Naive thymus-derived CD4-positive, alpha-beta T cell (primary cell): ENCODE results near the gene PRSS33. TPM values are rescaled to one million over a fixed set of nuclear protein-coding genes. Genes with fewer than 3 reads are reported as not detected.
A peak's percentile ranks its signal among the peaks of the same experiment; 100 is the strongest.

ENCODE experiments used
- ATAC-seq: fragments of 150-1000 bp; cut with Tn5 transposase; 2 replicates; pipeline ENCODE4 v1.10.0; 2021; ENCODE audit warnings: mild to moderate bottlenecking, moderate library complexity
- CTCF ChIA-PET: fragments of 350-600 bp; sonication (Branson Sonifier 250); formaldehyde crosslinking; loops from one replicate; lab custom pipeline; 2021; ENCODE audit warnings: antibody characterized with exemption; lab: Charles Lee
- POLR2A ChIA-PET: fragments of 350-600 bp; sonication (Branson Sonifier 250); formaldehyde crosslinking; loops from one replicate; lab custom pipeline; 2021; ENCODE audit warnings: antibody characterized with exemption, inconsistent platforms; lab: Charles Lee
- DNase-seq, 9 donors: peaks; one replicate each; pipeline versions ENCODE4 v3.0.0 to v3.0.0-alpha.2; 2020 to 2022; ENCODE audit warnings: mixed read lengths in 1 of 9
- H3K27ac ChIP-seq: one replicate; pipeline ENCODE4 v1.7.0; 2013; ENCODE audit warnings: mild to moderate bottlenecking, low read depth, low read length, moderate library complexity
- H3K27me3 ChIP-seq, 2 donors: one replicate each; pipeline ENCODE4 v1.7.0; 2013; ENCODE audit warnings: low read length in 2 of 2, mild to moderate bottlenecking in 2 of 2, moderate library complexity in 2 of 2; ENCODE audit not compliant: control insufficient read depth in 2 of 2, insufficient read depth in 2 of 2
- H3K36me3 ChIP-seq, 3 experiments: 1 replicate in 2 of 3; 2 replicates in 1 of 3; pipeline ENCODE4 v1.7.0; 2013; ENCODE audit warnings: low read length in 3 of 3, mild to moderate bottlenecking in 3 of 3, moderate library complexity in 1 of 3; ENCODE audit not compliant: insufficient read depth in 3 of 3, control insufficient read depth in 2 of 3
- H3K4me1 ChIP-seq, 2 donors: one replicate each; pipeline ENCODE4 v1.7.0; 2013; ENCODE audit warnings: low read length in 2 of 2, mild to moderate bottlenecking in 2 of 2, moderate library complexity in 1 of 2; ENCODE audit not compliant: control insufficient read depth in 2 of 2, insufficient read depth in 2 of 2
- H3K4me3 ChIP-seq: 2 replicates; pipeline ENCODE4 v1.7.0; 2013; ENCODE audit warnings: mild to moderate bottlenecking, low read length
- H3K9me3 ChIP-seq, 3 experiments: 1 replicate in 2 of 3; 2 replicates in 1 of 3; pipeline ENCODE4 v1.7.0; 2013; ENCODE audit warnings: low read length in 3 of 3; ENCODE audit not compliant: control insufficient read depth in 2 of 3
- H3K27ac Mint-ChIP-seq, 9 donors: one replicate each; pipeline ENCODE4 v1.8.0; 2020 to 2022; ENCODE audit warnings: mixed read lengths in 9 of 9, mild to moderate bottlenecking in 8 of 9, moderate library complexity in 5 of 9, inconsistent platforms in 2 of 9
- H3K27me3 Mint-ChIP-seq, 5 donors: one replicate each; pipeline ENCODE4 v1.8.0; 2021 to 2022; ENCODE audit warnings: mixed read lengths in 5 of 5, mild to moderate bottlenecking in 1 of 5
- H3K36me3 Mint-ChIP-seq, 5 donors: one replicate each; pipeline ENCODE4 v1.8.0; 2020 to 2022; ENCODE audit warnings: mixed read lengths in 5 of 5, mild to moderate bottlenecking in 3 of 5, inconsistent platforms in 1 of 5
- H3K4me1 Mint-ChIP-seq, 7 donors: one replicate each; pipeline ENCODE4 v1.8.0; 2020 to 2022; ENCODE audit warnings: mixed read lengths in 7 of 7, mild to moderate bottlenecking in 3 of 7, inconsistent platforms in 1 of 7
- H3K4me3 Mint-ChIP-seq, 10 donors: one replicate each; pipeline ENCODE4 v1.8.0; 2020 to 2022; ENCODE audit warnings: mild to moderate bottlenecking in 10 of 10, mixed read lengths in 10 of 10, moderate library complexity in 6 of 10, inconsistent platforms in 2 of 10
- H3K9me3 Mint-ChIP-seq, 11 donors: one replicate each; pipeline ENCODE4 v1.8.0; 2020 to 2022; ENCODE audit warnings: mixed read lengths in 11 of 11, mild to moderate bottlenecking in 4 of 11, inconsistent platforms in 1 of 11, moderate library complexity in 1 of 11
- intact Hi-C, 2 donors: fragments of 100-400 bp; cut with micrococcal nuclease; formaldehyde crosslinking; loops; one replicate each; pipeline ENCODE4 v1.15.1; 2023
- polyA plus RNA-seq, 2 donors: library from polyadenylated mRNA; unstranded; fragments of 300-500 nt; fragmentation: Illumina TruSeq; gene quantifications; one replicate each; pipeline ENCODE4 v1.2.3, GENCODE V29; 2021
- total RNA-seq, 6 experiments: library from RNA in 5 of 6; stranded (reverse) in 5 of 6; gene quantifications; 1 replicate in 5 of 6; 2 replicates in 1 of 6; pipeline ENCODE4 v1.2.3 and lab custom pipeline; 2021 to 2026

PRSS33 gene
- total and polyA plus RNA-seq, 7 experiments from 2014 or later: 0.19 TPM; not detected in 6

GRCh38 chr16:2784358-2785100 lies 2.8 kb downstream of the PRSS33 start:
- ATAC-seq (no peak), DNase-seq (peak in 1 of 9 donors; percentile 4)
- H3K36me3 Mint-ChIP-seq: no peaks in the 10 kb centered on the region
- peak overlapping the region; percentile 50 for H3K27ac ChIP-seq
- no peaks in the 10 kb centered on the region for H3K9me3 Mint-ChIP-seq
- H3K4me1 Mint-ChIP-seq: peaks cover 0 to 16% (median 7%) of the 10 kb centered on the region in 7 donors
- H3K4me3 ChIP-seq: peak overlapping the region; percentile 64
- no peaks in the 10 kb centered on the region for H3K27me3 ChIP-seq
- H3K36me3 ChIP-seq: no peaks in the 10 kb centered on the region
- H3K27ac Mint-ChIP-seq: peak overlapping the region in 5 of 9 donors; percentile 42 to 65 (median 47)
- ChIA-PET POLR2A (interaction anchor here (0.6 to 2.3 kb wide), 4 partner anchors 13 to 90 kb away, joined by 3 to 8 read pairs (median 4); partner anchors contain the start of gene SRRM2), CTCF (no interaction called here)
- intact Hi-C loops: loop anchor here in 1 of 2 donors (2.0 kb wide), 1 partner anchor 64 kb away; the partner anchor contains the start of gene PRSS27
- H3K4me3 Mint-ChIP-seq: peak overlapping the region; percentile 81 to 91 (median 86)
- H3K27me3 Mint-ChIP-seq: peaks cover 0 to 22% (median 0%) of the 10 kb centered on the region in 5 donors
- H3K4me1 ChIP-seq: peaks cover 2 to 8% of the 10 kb centered on the region in 2 donors
- H3K9me3 ChIP-seq: no peaks in the 10 kb centered on the region

GRCh38 chr16:2783581-2784357 lies 3.6 kb downstream of the PRSS33 start:
- ATAC-seq (no peak), DNase-seq (peak in 1 of 9 donors; percentile 5)
- peaks cover 0 to 20% (median 12%) of the 10 kb centered on the region in 7 donors for H3K4me1 Mint-ChIP-seq
- peaks cover 0 to 19% (median 0%) of the 10 kb centered on the region in 5 donors for H3K27me3 Mint-ChIP-seq
- H3K36me3 ChIP-seq: no peaks in the 10 kb centered on the region
- peak overlapping the region in 1 of 9 donors; percentile 43 for H3K27ac Mint-ChIP-seq
- H3K9me3 ChIP-seq: no peaks in the 10 kb centered on the region
- peak overlapping the region in 9 of 10 donors; percentile 12 to 89 (median 52) for H3K4me3 Mint-ChIP-seq
- intact Hi-C loops: loop anchor here in 1 of 2 donors (2.0 kb wide), 1 partner anchor 63 kb away; the partner anchor contains the start of gene PRSS27
- H3K4me3 ChIP-seq: no peak overlapping the region
- no peaks in the 10 kb centered on the region for H3K36me3 Mint-ChIP-seq
- no peaks in the 10 kb centered on the region for H3K9me3 Mint-ChIP-seq
- no peak overlapping the region for H3K27ac ChIP-seq
- POLR2A ChIA-PET: interaction anchor here (0.6 to 2.3 kb wide), 4 partner anchors 12 to 91 kb away, joined by 3 to 8 read pairs (median 4); partner anchors contain the start of gene SRRM2
- peaks cover 9 to 10% of the 10 kb centered on the region in 2 donors for H3K4me1 ChIP-seq
- H3K27me3 ChIP-seq: no peaks in the 10 kb centered on the region
- CTCF ChIA-PET: no interaction called here

- Histone ChIP-seq H3K36me3 (peaks cover 0 to under 1% (median 0%) of the 10 kb centered on the region in 3 experiments), H3K4me1 (peaks cover 16% of the 10 kb centered on the region in 2 donors), H3K27ac (no peak overlapping the region), H3K9me3 (no peaks in the 10 kb centered on the region), H3K4me3 (no peak overlapping the region), H3K27me3 (no peaks in the 10 kb centered on the region)
- ChIA-PET POLR2A (interaction anchor here (2.3 kb wide), 1 partner anchor 29 kb away, joined by 8 read pairs; the partner anchor contains the start of gene SRRM2), CTCF (no interaction called here)
- ATAC-seq (no peak), DNase-seq (peak in 1 of 9 donors; percentile 4)
- Mint-ChIP-seq H3K4me3 (no peak overlapping the region), H3K27ac (no peak overlapping the region), H3K9me3 (no peaks in the 10 kb centered on the region), H3K27me3 (peaks cover 0 to 19% (median 0%) of the 10 kb centered on the region in 5 donors), H3K36me3 (peaks cover 0 to 2% (median 0%) of the 10 kb centered on the region in 5 donors), H3K4me1 (peaks cover 7 to 30% (median 22%) of the 10 kb centered on the region in 7 donors)
- intact Hi-C loops: no loop called here
These were observed 4.6 kb downstream of the PRSS33 start for GRCh38 chr16:2782583-2783351.

GRCh38 chr16:2779978-2780898 lies 7.1 kb downstream of the PRSS33 start:
- Histone ChIP-seq H3K36me3 (peaks cover 0 to 11% (median 0%) of the 10 kb centered on the region in 3 experiments), H3K9me3 (no peaks in the 10 kb centered on the region), H3K27ac (peak overlapping the region; percentile 29), H3K4me1 (peaks cover 19 to 24% of the 10 kb centered on the region in 2 donors), H3K27me3 (no peaks in the 10 kb centered on the region), H3K4me3 (no peak overlapping the region)
- no peak for ATAC-seq
- Mint-ChIP-seq H3K27ac (peak overlapping the region in 8 of 9 donors; percentile 36 to 99 (median 64)), H3K9me3 (no peaks in the 10 kb centered on the region), H3K36me3 (peaks cover 0 to 2% (median 0%) of the 10 kb centered on the region in 5 donors), H3K4me1 (peaks cover 14 to 39% (median 27%) of the 10 kb centered on the region in 7 donors), H3K27me3 (peaks cover 0 to 8% (median 0%) of the 10 kb centered on the region in 5 donors), H3K4me3 (peak overlapping the region in 8 of 10 donors; percentile 10 to 58 (median 40))
- DNase-seq: peak in 1 of 9 donors; percentile 6
- ChIA-PET POLR2A (interaction anchor here (1.5 to 3.2 kb wide), 2 partner anchors 28 to 101 kb away, joined by 3 to 66 read pairs; partner anchors contain the start of gene SRRM2), CTCF (no interaction called here)
- intact Hi-C loops: loop anchor here (5.0 to 10.0 kb wide), 5 partner anchors 87 to 623 kb away; partner anchors contain the start of genes FLYWCH2 (in 1 of the 2), RNPS1 (in 1 of the 2), TRAF7 (in 1 of the 2) and ZNF213 (in 1 of the 2)
